ENCODE measurements around the gene ATRNL1.

ATRNL1 gene

DNA sequence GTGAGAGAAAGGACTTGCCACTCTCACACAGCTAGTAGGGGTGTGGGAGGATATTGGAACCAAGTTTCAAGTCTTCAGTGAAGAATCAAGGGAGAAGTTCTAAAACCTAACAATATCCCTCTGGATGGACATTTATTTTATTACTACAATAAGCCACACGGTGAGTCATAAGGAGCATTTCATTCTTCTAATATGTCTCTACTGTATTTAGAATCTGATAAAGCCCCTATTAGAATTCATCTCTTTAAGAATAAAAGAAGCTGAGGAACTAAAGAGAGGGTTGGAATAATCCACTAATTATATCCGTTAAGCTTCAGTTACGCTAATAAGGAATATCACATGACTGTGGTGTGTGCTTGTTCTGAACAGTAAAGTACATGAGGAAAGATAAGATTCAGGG lies 40.9 kb upstream of the ATRNL1 start:
- H3K27ac ChIP-seq, result no peak overlapping the region
- TF ChIP-seq, protein P1, sequence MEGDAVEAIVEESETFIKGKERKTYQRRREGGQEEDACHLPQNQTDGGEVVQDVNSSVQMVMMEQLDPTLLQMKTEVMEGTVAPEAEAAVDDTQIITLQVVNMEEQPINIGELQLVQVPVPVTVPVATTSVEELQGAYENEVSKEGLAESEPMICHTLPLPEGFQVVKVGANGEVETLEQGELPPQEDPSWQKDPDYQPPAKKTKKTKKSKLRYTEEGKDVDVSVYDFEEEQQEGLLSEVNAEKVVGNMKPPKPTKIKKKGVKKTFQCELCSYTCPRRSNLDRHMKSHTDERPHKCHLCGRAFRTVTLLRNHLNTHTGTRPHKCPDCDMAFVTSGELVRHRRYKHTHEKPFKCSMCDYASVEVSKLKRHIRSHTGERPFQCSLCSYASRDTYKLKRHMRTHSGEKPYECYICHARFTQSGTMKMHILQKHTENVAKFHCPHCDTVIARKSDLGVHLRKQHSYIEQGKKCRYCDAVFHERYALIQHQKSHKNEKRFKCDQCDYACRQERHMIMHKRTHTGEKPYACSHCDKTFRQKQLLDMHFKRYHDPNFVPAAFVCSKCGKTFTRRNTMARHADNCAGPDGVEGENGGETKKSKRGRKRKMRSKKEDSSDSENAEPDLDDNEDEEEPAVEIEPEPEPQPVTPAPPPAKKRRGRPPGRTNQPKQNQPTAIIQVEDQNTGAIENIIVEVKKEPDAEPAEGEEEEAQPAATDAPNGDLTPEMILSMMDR (IDR thresholded peaks at IDR 0.05), result no peak
- no peaks in the 10 kb centered on the region for H3K36me3 ChIP-seq
- H3K9me3 ChIP-seq, result no peaks in the 10 kb centered on the region
- H3K27me3 ChIP-seq, result no peaks in the 10 kb centered on the region
- no peak overlapping the region for H3K4me3 ChIP-seq (ENCODE audit: low read depth in 1 of 2, low read length in 1 of 2)
- no peaks in the 10 kb centered on the region for H3K4me1 ChIP-seq (ENCODE audit: control insufficient read depth in 1 of 2, insufficient read depth in 1 of 2, low read depth in 1 of 2, low read length in 1 of 2)

DNA sequence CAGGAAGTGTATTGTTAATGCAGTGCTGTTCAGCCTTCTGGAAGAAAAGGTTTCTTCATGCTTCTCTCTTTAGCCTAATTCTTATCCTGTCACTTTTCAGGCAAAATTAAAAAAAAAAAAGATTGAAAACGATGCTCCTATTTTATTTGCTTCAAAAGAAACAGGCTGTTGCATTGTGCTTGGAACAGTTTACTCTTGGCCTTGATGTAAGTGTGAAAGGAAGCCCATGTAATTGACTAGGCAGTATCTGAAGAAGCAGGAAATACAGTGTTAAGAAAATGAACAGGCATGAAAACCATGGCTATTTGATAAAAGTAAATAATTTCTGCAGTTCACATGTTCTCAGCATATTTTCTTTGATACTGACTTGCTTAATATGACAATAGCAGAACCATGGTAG lies 40.4 kb upstream of the ATRNL1 start:
- no peak overlapping the region for H3K27ac ChIP-seq
- H3K4me1 ChIP-seq (ENCODE audit: control insufficient read depth in 1 of 2, insufficient read depth in 1 of 2, low read depth in 1 of 2, low read length in 1 of 2), result no peaks in the 10 kb centered on the region
- no peaks in the 10 kb centered on the region for H3K36me3 ChIP-seq
- TF ChIP-seq, protein P1 (IDR thresholded peaks at IDR 0.05), result no peak
- no peaks in the 10 kb centered on the region for H3K27me3 ChIP-seq
- no peak overlapping the region for H3K4me3 ChIP-seq (ENCODE audit: low read depth in 1 of 2, low read length in 1 of 2)
- no peaks in the 10 kb centered on the region for H3K9me3 ChIP-seq

DNA sequence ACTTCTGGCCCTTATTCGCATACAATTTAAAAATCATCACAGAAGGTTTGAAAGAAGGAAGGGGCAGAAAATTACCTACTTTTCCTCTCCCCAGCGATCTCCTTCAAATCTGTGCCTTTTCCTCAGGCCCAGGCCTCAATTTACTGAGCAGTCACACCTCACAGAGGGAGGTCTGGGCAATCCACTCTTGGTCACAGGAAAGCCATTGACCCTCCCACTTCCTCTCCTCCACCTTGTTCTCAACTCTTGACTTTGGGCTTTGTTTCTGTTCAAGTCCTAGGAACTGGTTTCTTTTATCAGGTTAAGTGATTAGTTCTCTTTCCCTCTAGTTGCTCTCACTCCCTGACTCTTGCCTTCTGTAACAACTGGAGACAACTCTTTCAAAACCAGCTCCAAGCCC lies 37.0 kb upstream of the ATRNL1 start:
- no peaks in the 10 kb centered on the region for H3K36me3 ChIP-seq
- TF ChIP-seq, protein P1 (IDR thresholded peaks at IDR 0.05), result no peak
- no peak overlapping the region for H3K4me3 ChIP-seq (ENCODE audit: low read depth in 1 of 2, low read length in 1 of 2)
- H3K27me3 ChIP-seq, result no peaks in the 10 kb centered on the region
- H3K27ac ChIP-seq, result no peak overlapping the region
- H3K9me3 ChIP-seq, result no peaks in the 10 kb centered on the region
- no peaks in the 10 kb centered on the region for H3K4me1 ChIP-seq (ENCODE audit: control insufficient read depth in 1 of 2, insufficient read depth in 1 of 2, low read depth in 1 of 2, low read length in 1 of 2)

DNA sequence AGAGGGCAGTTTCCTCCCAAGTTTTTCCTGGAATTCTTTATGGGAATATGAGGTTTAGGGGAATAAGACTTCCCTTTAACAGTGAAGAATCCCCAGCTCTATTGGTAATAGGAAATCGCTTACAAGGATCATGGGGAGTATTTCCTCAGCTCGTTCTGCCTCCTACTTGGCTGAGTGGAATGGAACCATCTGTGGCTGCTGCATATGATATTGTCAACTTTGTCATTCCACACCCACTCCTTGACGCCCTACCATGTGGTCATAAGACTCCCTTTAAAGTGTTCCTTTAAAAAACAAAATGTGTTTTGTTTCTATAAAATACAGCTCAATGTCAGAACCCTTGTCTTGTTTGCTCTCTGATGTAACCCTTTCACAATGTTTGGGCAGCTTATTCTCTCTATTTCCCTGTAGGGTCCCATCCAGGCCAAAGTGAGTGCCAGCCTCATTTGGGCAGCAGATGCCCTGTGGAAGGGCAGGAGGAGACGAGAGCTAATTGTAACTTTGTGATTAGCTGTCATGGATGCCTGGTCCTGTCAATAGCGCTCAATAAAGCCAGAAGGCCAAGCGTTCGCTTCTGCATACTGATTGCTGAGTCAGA lies 33.8 kb upstream of the ATRNL1 start:
- Histone ChIP-seq H3K9me3 (no peaks in the 10 kb centered on the region), H3K36me3 (no peaks in the 10 kb centered on the region), H3K27ac (no peak overlapping the region), H3K4me1 (ENCODE audit: control insufficient read depth in 1 of 2, insufficient read depth in 1 of 2, low read depth in 1 of 2, low read length in 1 of 2) (no peaks in the 10 kb centered on the region), H3K4me3 (ENCODE audit: low read depth in 1 of 2, low read length in 1 of 2) (no peak overlapping the region), H3K27me3 (peaks cover 4% of the 10 kb centered on the region)
- TF ChIP-seq, protein P1 (IDR thresholded peaks at IDR 0.05), result no peak

DNA sequence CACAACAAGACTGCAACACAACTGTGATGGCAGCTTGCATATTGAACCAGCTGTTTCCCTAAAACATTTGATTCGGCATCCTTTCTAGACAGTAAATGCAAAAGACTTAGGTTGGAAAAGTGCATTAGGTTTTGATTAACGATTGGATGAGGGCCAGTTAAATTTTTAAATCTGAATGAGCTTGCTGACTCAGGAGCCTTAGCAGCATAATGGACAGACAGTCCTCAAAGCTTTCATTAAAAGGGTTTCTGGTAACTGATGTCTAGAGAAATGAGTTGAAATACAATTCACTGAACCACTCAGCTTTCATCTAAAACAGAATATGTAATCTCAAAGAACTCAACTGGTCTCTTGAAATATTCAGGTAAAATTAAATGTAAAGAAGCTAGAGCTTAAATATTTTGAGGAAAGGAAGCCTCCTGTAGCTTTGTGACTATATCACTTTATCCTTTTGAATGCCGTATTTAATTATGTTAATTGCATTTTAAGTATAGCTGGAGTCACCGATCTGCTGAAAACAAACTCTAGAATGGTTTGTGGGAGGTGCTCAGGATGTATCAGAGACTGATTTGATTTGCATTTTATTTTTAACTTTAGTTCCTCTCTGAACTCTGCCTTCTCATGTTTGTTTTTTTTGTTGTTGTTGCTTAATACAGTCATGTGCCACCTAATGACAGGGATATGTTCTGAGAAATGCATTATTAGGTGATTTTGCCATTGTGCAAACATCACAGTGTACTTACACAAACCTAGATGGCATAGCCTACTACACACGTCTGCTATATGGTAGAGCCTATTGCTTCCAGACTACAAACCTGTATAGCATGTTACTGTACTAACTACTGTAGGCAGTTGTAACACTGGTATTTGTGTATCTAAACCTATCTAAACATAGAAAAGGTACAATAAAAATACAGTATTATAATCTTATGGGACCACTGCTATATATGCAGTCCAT lies 29.2 kb upstream of the ATRNL1 start:
- no peaks in the 10 kb centered on the region for H3K36me3 ChIP-seq
- H3K9me3 ChIP-seq, result no peaks in the 10 kb centered on the region
- TF ChIP-seq, protein P1 (IDR thresholded peaks at IDR 0.05), result no peak
- H3K27ac ChIP-seq, result no peak overlapping the region
- no peak overlapping the region for H3K4me3 ChIP-seq (ENCODE audit: low read depth in 1 of 2, low read length in 1 of 2)
- peaks cover 10% of the 10 kb centered on the region for H3K27me3 ChIP-seq
- no peaks in the 10 kb centered on the region for H3K4me1 ChIP-seq (ENCODE audit: control insufficient read depth in 1 of 2, insufficient read depth in 1 of 2, low read depth in 1 of 2, low read length in 1 of 2)
